GM12872 (cell line): Measurements from ENCODE around the gene MCM3AP.

ENCODE experiments used
- TF ChIP-seq, protein P1 (sequence below): IDR thresholded peaks from 3 replicates; pipeline ENCODE4 v1.5.1; 2011; ENCODE audit warnings: low read depth, mild to moderate bottlenecking, low read length, moderate library complexity; ENCODE audit not compliant: insufficient read depth

Gene MCM3AP

GRCh38 chr21:46265736-46266525 is 19.5 kb downstream of the MCM3AP start:
- TF ChIP-seq, protein P1, sequence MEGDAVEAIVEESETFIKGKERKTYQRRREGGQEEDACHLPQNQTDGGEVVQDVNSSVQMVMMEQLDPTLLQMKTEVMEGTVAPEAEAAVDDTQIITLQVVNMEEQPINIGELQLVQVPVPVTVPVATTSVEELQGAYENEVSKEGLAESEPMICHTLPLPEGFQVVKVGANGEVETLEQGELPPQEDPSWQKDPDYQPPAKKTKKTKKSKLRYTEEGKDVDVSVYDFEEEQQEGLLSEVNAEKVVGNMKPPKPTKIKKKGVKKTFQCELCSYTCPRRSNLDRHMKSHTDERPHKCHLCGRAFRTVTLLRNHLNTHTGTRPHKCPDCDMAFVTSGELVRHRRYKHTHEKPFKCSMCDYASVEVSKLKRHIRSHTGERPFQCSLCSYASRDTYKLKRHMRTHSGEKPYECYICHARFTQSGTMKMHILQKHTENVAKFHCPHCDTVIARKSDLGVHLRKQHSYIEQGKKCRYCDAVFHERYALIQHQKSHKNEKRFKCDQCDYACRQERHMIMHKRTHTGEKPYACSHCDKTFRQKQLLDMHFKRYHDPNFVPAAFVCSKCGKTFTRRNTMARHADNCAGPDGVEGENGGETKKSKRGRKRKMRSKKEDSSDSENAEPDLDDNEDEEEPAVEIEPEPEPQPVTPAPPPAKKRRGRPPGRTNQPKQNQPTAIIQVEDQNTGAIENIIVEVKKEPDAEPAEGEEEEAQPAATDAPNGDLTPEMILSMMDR: no peak

GRCh38 chr21:46264690-46265144 is 20.7 kb downstream of the MCM3AP start:
- TF ChIP-seq, protein P1: no peak

DNA sequence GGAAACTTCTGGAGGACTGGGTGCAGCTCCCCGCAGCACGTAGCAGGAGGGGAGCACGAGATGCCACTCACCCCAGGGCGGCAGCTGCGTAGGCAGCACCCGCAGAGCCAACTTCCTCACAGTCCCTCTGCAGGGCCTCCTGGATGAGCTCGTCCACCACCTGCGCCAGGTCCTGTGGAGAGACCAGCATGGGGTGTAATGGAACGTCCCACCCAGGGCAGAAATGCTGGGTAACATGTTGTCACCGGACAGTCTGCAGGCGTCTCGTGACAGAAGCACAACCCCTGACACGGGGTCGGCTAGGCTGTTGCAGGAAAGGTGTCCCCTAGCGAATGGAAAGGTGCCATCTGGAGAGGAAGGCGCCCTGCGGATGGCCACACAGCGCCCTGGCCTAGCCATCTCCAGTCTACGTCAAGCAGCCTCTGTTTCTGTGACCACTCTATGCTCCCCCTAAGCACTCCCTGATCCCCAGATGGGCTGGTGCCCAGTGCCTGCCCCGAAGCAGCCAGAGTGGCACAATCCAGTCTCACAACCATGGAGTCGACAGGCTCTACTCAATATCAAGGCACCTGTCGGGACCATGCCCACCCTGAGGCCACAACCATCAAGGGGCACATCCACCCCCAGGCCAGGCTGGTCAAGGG is 21.2 kb downstream of the MCM3AP start:
- TF ChIP-seq, protein P1: no peak

DNA sequence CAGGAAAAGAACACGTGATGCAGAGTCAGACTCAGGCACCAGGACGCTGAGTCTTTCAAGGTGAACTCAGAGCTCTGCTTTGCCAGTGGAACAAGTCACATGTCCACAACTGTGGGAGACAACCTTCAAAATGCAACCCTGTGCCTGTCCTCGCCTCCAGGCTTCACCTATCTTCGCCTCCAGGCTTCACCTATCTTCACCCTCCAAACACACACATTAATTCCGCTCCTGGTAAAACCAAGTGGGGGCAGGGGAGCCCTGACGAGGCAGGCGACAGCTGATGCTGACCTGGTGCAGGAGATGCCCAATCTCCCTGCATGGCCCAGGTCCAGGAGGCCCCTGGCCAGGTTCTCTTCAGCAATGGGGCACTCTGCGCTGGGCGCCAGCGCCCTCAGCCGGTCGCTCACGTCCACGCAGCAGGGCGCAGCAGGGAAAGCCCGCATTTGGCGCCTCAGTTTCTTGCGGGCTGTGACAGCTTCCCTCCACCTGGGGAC is 28.9 kb downstream of the MCM3AP start:
- TF ChIP-seq, protein P1: no peak

DNA sequence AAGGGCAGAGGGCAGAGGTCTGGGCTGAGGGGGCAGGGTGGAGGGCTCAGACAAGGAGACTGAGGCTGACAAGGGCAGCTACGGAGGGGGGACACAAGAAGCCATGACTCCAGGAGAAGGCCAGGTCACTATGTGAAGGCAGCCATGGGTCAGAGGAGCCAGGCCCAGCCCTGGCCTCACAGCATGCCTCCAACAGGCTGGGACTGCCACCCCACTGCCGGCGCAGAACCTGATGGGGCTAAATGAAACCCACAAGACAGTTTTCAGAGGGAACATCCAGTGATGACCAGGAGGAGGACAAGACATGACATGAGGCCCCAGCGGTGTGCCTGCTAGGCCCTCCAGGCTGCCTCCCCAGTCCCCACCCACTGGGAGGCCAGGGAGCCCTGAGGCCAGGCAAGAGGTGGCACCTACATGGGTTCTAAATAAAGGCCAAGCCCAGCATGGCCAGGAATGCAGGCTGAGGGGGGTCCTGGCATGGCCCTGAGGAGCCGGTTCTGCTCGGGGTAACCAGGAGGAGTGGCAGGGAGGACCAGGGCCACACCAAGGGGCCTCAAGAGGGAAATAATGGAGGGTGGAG is 29.6 kb downstream of the MCM3AP start:
- TF ChIP-seq, protein P1: no peak

GRCh38 chr21:46255166-46255565 is 30.2 kb downstream of the MCM3AP start:
- TF ChIP-seq, protein P1: no peak

- TF ChIP-seq, protein P1: no peak
These were observed 31.0 kb downstream of the MCM3AP start for GRCh38 chr21:46254208-46254975.
